Thymus (tissue), 11 donors: ENCODE measurements around the gene ATP6V0E2. TPM values are rescaled to one million over a fixed set of nuclear protein-coding genes. Genes with fewer than 3 reads are reported as not detected.

Experiments used
- DNase-seq, 9 donors: peaks; one replicate each; pipeline ENCODE4 v3.0.0-alpha.2; 2013; ENCODE audit warnings: low spot score in 9 of 9, low read depth in 6 of 9, missing footprints in 1 of 9
- H3K27ac ChIP-seq, 2 donors: one replicate each; pipeline ENCODE4 v1.5.1; 2013; ENCODE audit warnings: control low read depth in 1 of 2, low read depth in 1 of 2, low read length in 1 of 2, mild to moderate bottlenecking in 1 of 2, moderate library complexity in 1 of 2
- H3K27me3 ChIP-seq, 2 donors: one replicate each; pipeline ENCODE4 v1.5.1; 2013; ENCODE audit warnings: low read length in 1 of 2; ENCODE audit not compliant: control insufficient read depth in 2 of 2, insufficient read depth in 1 of 2
- H3K36me3 ChIP-seq, 2 donors: one replicate each; pipeline ENCODE4 v1.5.1; 2013; ENCODE audit warnings: low read length in 1 of 2, mild to moderate bottlenecking in 1 of 2, moderate library complexity in 1 of 2; ENCODE audit not compliant: control insufficient read depth in 2 of 2, insufficient read depth in 2 of 2
- H3K4me1 ChIP-seq, 2 donors: one replicate each; pipeline ENCODE4 v1.5.1; 2013; ENCODE audit warnings: low read length in 2 of 2; ENCODE audit not compliant: control insufficient read depth in 2 of 2, insufficient read depth in 2 of 2
- H3K4me3 ChIP-seq, 2 donors: one replicate each; pipeline ENCODE4 v1.5.1; 2013; ENCODE audit warnings: low read length in 2 of 2, control low read depth in 1 of 2, mild to moderate bottlenecking in 1 of 2
- H3K9me3 ChIP-seq, 2 donors: one replicate each; pipeline ENCODE4 v1.5.1; 2013; ENCODE audit warnings: low read length in 1 of 2, mild to moderate bottlenecking in 1 of 2; ENCODE audit not compliant: control insufficient read depth in 2 of 2, insufficient read depth in 1 of 2
- WGBS: extraction: QIAGEN DNeasy Blood & Tissue Kit; methylation state at CpG from one replicate; pipeline ENCODE4 v1.1.7; 2013; 5-methylcytosine and 5-hydroxymethylcytosine counted together
- polyA plus RNA-seq: library from polyadenylated mRNA; stranded (reverse); fragments of 200-250 nt; gene quantifications from one replicate; pipeline ENCODE4 v1.2.3, GENCODE V29; 2013
- total RNA-seq: library from RNA; stranded (reverse); fragments of 120-200 nt; gene quantifications from one replicate; pipeline ENCODE4 v1.2.4, GENCODE V29; 2013
- donor health status: healthy.

The ATP6V0E2 gene
- total and polyA plus RNA-seq, 2 donors: 30.5 to 38.9 TPM

DNA sequence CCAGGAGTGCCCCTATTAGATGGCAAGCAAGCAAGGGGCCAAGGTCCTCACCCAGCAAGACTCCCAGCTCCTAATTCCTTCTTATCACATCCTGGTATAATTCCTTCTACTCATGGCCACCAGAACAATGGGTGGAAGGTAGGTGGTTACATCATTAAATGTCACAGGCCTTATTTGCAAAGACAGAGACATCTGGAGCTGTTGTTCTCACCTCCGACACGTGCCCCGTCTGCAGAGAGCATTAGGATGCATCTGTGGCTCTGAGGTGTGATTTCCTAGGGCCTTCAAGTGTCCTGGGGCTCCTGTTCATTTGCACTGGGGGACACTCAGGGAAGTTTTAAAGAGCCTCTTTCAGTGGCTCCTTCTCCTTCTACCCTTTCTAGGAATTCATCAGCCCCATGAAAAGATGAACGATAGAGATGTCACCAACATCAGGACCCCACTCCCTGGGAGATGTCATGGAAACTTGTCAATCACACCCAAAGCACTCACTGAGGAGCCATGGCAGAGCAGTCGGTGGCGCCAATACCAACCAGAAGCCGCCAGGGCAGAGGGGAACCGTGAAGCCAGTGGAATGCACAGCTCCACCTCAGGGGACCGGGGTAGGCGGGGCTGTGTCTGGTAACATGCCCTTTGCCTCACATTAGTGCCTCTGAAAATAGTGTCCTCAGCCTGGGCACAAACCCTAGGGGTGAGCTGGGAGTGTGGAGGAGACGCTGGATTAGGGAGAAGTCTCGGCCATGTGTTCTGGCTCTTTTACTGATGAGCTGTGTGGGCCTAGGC is 2.9 kb upstream of the ATP6V0E2 start:
- peaks cover 58 to 88% of the 10 kb centered on the region in 2 donors for H3K4me1 ChIP-seq
- H3K9me3 ChIP-seq: peaks cover 0 to 7% of the 10 kb centered on the region in 2 donors
- no peak for DNase-seq
- peak overlapping the region; percentile 81 to 88 for H3K27ac ChIP-seq
- 87% methylated on average over 12 of the region's 12 CpGs for WGBS
- peaks cover 5 to 14% of the 10 kb centered on the region in 2 donors for H3K27me3 ChIP-seq
- no peak overlapping the region for H3K4me3 ChIP-seq
- H3K36me3 ChIP-seq: peaks cover 4 to 5% of the 10 kb centered on the region in 2 donors

DNA sequence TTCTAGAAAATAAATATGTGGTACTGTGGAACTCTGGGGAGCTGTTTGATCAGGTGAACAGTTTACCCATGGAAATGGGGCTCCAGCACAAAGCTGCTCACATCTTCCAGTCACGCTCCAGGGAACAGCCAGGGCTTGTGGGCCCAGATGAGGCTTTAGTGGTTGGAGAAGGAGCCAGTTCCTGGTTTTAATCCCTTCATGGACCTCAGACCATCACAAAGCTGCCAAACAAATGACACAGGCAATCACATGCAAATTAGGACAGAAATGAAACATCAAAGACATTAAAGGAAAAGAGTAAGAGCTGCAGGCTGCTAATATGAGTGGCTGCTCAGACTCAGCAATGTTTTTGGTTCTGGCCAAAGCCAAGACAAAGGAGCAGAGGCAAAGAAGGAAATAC is 2.2 kb upstream of the ATP6V0E2 start:
- H3K27me3 ChIP-seq: peaks cover 5 to 14% of the 10 kb centered on the region in 2 donors
- peaks cover 51 to 81% of the 10 kb centered on the region in 2 donors for H3K4me1 ChIP-seq
- H3K4me3 ChIP-seq: no peak overlapping the region
- peaks cover 0 to 7% of the 10 kb centered on the region in 2 donors for H3K9me3 ChIP-seq
- peaks cover 4 to 8% of the 10 kb centered on the region in 2 donors for H3K36me3 ChIP-seq
- peak overlapping the region in 1 of 2 donors; percentile 74 for H3K27ac ChIP-seq
- WGBS: 95% methylated on average over 1 of the region's 1 CpG
- DNase-seq: no peak

DNA sequence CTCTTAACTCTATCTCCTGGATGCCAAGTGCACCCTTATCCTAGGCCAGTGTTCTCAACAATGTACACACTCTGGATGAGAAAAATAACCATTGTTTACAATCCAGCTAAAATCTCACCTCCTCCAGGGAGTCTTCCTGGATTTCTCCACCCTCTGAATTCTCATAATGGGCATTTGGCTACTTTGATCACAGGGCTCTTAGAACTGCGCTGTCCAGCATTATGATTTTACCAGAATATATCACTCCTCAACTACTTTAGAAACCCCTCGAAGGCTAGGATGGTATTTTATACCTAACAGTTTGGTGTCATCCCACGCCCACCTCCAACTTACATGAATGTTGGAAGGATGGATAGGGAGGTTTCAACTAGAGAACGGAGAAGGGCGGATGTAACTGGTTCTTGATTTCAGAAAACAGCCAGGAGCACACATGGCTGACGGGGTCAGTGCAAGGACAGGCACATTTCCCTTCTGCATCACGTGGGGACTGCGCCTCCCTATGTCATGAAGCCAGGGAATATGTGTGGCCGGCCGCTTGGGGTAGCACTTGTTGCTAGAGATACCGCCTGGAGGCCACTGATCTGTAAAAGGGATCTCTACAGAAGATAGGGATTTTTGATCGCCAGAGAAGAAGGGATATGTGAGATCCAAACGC is 1.2 kb upstream of the ATP6V0E2 start:
- peak overlapping the region; percentile 55 to 62 for H3K27ac ChIP-seq
- H3K4me3 ChIP-seq: peak overlapping the region; percentile 66 to 79
- DNase-seq: no peak
- H3K4me1 ChIP-seq: peaks cover 42 to 72% of the 10 kb centered on the region in 2 donors
- peaks cover 4 to 10% of the 10 kb centered on the region in 2 donors for H3K36me3 ChIP-seq
- peaks cover 0 to 7% of the 10 kb centered on the region in 2 donors for H3K9me3 ChIP-seq
- 46% methylated on average over 13 of the region's 13 CpGs for WGBS
- H3K27me3 ChIP-seq: peaks cover 5 to 14% of the 10 kb centered on the region in 2 donors

DNA sequence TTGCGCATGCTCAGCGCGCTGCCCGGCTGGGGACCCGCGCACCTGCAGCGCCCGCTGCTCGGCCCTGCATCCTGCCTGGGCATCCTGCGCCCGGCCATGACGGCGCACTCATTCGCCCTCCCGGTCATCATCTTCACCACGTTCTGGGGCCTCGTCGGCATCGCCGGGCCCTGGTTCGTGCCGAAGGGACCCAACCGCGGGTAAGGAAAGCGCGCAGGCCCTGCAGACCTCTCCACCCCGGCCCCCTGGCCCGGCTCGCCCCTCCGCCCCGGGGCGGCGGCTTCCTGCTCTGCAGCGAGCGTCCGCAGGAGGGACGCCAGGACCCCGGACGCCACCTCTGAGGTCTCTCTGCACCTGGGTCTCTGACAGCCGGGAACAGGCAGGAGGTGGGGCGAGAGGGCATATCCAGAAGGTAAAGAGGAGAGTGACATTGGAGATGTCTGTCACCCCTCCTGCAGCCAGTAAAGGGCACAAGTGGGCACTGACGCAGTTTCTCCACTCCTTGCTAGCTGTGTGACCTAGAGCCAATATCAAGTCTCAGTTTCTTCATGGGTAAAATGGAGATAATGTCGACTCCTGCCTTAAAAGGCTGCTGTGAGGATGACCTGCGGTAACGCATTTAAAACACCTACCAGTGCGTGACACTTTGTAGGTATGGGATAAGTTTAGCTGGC is 338 bp downstream of the ATP6V0E2 start:
- peaks cover 5 to 14% of the 10 kb centered on the region in 2 donors for H3K27me3 ChIP-seq
- H3K27ac ChIP-seq: peak overlapping the region in 1 of 2 donors; percentile 68
- whole genome bisulfite sequencing: 9% methylated on average over 46 of the region's 46 CpGs
- peaks cover 12 to 19% of the 10 kb centered on the region in 2 donors for H3K36me3 ChIP-seq
- peak in 1 of 9 donors; percentile 75 for DNase-seq
- peaks cover 0 to 3% of the 10 kb centered on the region in 2 donors for H3K9me3 ChIP-seq
- peaks cover 26 to 56% of the 10 kb centered on the region in 2 donors for H3K4me1 ChIP-seq
- peak overlapping the region; percentile 66 to 79 for H3K4me3 ChIP-seq

DNA sequence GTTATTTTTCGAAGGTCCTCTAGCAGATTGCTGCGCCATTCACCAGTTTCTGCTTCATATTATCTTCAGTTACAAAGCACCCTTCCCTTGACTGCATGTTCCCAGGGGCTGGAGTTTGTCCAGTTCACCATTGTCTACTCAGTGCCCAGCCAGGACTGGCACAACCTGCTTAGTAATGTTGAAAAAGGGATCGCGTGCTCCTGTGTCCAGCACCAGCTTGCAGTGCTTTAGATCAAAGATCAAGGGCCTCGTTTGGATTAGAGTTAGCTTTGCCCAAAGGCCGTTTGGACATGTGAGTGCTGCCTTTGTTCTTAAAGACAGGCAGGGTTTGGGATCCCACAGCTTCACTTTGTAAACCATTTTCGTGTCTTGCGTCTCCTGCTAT is 867 bp downstream of the ATP6V0E2 start:
- Histone ChIP-seq H3K36me3 (peaks cover 14 to 24% of the 10 kb centered on the region in 2 donors), H3K27me3 (peaks cover 5 to 14% of the 10 kb centered on the region in 2 donors), H3K4me1 (peaks cover 21 to 51% of the 10 kb centered on the region in 2 donors), H3K9me3 (peaks cover 0 to 3% of the 10 kb centered on the region in 2 donors), H3K27ac (no peak overlapping the region), H3K4me3 (peak overlapping the region; percentile 66 to 79)
- no peak for DNase-seq
- 93% methylated on average over 8 of the region's 8 CpGs for WGBS

DNA sequence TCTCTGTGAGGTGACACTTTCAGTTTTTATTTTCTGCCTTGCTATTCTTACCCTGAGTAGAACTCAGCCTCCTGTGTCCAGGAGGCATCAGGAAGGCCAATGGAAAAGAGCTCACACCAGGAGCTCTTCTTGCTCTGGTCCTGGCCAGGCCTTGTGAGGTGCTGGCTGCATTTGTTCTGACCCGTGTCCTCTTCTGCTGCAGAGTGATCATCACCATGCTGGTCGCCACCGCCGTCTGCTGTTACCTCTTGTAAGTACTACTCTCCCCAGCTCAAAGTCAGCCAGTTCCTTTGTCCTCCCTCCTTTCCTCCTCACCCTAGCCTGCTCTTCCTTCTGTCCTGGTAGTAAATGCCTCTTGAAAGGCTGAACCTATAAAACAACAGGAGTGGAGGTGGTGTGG is 1.6 kb downstream of the ATP6V0E2 start:
- Histone ChIP-seq H3K36me3 (peaks cover 20 to 30% of the 10 kb centered on the region in 2 donors), H3K27me3 (peaks cover 5 to 14% of the 10 kb centered on the region in 2 donors), H3K4me3 (no peak overlapping the region), H3K4me1 (peaks cover 15 to 43% of the 10 kb centered on the region in 2 donors), H3K9me3 (peaks cover 0 to 3% of the 10 kb centered on the region in 2 donors), H3K27ac (no peak overlapping the region)
- peak in 1 of 9 donors; percentile 1 for DNase-seq
- 99% methylated on average over 4 of the region's 4 CpGs for WGBS

DNA sequence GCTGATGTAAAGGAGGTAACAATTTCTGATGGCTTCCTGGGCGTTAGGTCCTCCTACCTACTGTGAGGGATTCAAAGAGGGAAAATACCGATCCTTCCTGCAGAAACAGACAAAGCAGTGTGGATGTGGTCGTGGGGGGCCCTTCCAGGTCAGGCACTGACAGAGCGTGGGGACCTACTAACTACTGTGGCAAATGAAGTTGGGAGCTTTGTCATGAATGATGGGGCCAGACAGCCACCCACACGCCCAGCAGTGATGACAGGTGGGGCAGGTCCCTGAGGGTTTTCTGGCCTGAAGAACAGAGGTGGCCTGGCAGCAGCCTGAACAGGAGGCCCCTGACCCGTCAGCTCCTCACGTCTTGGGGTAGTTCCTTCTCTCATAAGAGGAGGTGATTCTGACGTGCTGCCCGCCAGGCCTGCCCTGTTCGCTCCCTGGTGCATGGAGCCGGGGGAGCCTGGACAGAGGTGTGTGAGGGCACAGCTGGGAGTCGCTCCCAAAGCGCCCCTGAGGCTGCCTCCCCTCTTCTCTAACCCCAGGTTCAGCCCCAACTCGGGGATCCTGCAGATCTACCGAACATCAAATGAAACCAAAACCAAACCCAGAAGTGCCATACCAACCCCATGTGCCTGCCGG is 4.2 kb downstream of the ATP6V0E2 start:
- Histone ChIP-seq H3K4me1 (peaks cover 2 to 20% of the 10 kb centered on the region in 2 donors), H3K4me3 (no peak overlapping the region), H3K36me3 (peaks cover 20 to 30% of the 10 kb centered on the region in 2 donors), H3K27me3 (peaks cover 2 to 8% of the 10 kb centered on the region in 2 donors), H3K9me3 (peaks cover 0 to 3% of the 10 kb centered on the region in 2 donors), H3K27ac (no peak overlapping the region)
- no peak for DNase-seq
- 91% methylated on average over 16 of the region's 16 CpGs for WGBS

DNA sequence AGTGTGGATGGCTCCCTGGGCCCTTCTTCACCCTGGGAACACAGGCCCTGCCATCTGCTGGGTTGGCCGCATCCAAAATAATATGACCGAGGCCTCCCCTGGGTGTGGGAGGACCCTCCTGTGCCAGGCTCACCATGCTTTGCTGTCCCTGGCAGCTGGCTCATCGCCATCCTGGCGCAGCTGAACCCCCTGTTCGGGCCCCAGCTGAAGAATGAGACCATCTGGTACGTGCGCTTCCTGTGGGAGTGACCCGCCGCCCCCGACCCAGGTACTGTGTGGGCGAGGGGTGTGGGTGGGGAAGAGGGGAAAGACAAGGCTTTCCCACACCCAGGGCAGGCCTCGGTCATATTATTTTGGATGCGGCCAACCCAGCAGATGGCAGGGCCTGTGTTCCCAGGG is 4.8 kb downstream of the ATP6V0E2 start:
- Histone ChIP-seq H3K36me3 (peaks cover 20 to 30% of the 10 kb centered on the region in 2 donors), H3K27me3 (peaks cover 0 to 4% of the 10 kb centered on the region in 2 donors), H3K4me3 (no peak overlapping the region), H3K4me1 (peaks cover 0 to 23% of the 10 kb centered on the region in 2 donors), H3K9me3 (peaks cover 0 to 3% of the 10 kb centered on the region in 2 donors), H3K27ac (no peak overlapping the region)
- DNase-seq: no peak
- 77% methylated on average over 13 of the region's 13 CpGs for WGBS
